ENCODE data around the gene ANAPC5.

DNA sequence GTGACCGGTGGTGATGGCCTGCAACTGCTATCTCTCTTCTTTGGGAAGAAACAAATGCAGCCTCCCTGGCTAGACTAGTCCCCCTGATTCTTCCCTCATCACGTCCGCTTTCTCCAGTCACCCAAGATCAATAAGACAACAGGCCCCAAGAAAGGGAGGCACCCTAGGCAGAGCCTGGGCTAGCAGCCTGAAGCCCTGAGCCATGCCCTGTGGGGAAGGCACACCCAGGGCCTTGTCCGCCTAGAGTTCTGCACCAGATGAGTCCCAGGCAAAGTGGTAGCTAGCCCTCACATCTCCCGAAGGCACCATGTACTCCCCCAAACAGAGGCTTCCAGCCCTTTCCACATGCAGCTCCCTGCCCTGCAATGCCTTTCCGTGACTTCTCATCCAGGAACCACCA lies 90.8 kb downstream of the ANAPC5 start:
- TF ChIP-seq, protein P1, sequence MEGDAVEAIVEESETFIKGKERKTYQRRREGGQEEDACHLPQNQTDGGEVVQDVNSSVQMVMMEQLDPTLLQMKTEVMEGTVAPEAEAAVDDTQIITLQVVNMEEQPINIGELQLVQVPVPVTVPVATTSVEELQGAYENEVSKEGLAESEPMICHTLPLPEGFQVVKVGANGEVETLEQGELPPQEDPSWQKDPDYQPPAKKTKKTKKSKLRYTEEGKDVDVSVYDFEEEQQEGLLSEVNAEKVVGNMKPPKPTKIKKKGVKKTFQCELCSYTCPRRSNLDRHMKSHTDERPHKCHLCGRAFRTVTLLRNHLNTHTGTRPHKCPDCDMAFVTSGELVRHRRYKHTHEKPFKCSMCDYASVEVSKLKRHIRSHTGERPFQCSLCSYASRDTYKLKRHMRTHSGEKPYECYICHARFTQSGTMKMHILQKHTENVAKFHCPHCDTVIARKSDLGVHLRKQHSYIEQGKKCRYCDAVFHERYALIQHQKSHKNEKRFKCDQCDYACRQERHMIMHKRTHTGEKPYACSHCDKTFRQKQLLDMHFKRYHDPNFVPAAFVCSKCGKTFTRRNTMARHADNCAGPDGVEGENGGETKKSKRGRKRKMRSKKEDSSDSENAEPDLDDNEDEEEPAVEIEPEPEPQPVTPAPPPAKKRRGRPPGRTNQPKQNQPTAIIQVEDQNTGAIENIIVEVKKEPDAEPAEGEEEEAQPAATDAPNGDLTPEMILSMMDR (conservative IDR thresholded peaks at IDR 0.05 in 1 of 2, IDR thresholded peaks at IDR 0.05 in 1 of 2; ENCODE audit: low read depth in 1 of 2, low read length in 2 of 2): no peak
- TF ChIP-seq EZH2 (IDR thresholded peaks at IDR 0.05; ENCODE audit: low read length, missing control alignments): no peak
